Heart left ventricle (tissue), 16 donors: ENCODE results near the gene MAPK11. TPM values are rescaled to one million over a fixed set of nuclear protein-coding genes. Genes with fewer than 3 reads are reported as not detected.
A peak's percentile ranks its signal among the peaks of the same experiment; 100 is the strongest.

Source experiments
- ATAC-seq, 4 donors: fragments of 200-7000 bp; cut with Tn5 transposase; one replicate each; pipeline ENCODE4 v1.9.1; 2020 to 2022; ENCODE audit warnings: moderate library complexity in 4 of 4, mild to moderate bottlenecking in 3 of 4, moderate number of reproducible peaks in 1 of 4
- DNase-seq, 5 donors: peaks; one replicate each; pipeline ENCODE4 v3.0.0-alpha.2; 2020
- H3K27ac ChIP-seq, 12 donors: fragments of 200-600 bp; sonication (generic) in 4 of 12; one replicate each; pipeline versions ENCODE4 v1.5.0 to v1.8.0; 2016 to 2022; ENCODE audit warnings: mild to moderate bottlenecking in 2 of 12
- H3K27me3 ChIP-seq, 9 donors: fragments of 200-600 bp; sonication (generic) in 2 of 9; one replicate each; pipeline versions ENCODE4 v1.5.1 to v1.8.0; 2016 to 2022; ENCODE audit warnings: mild to moderate bottlenecking in 3 of 9
- H3K36me3 ChIP-seq, 9 donors: fragments of 200-600 bp; sonication (generic) in 2 of 9; one replicate each; pipeline versions ENCODE4 v1.5.0 to v1.8.0; 2018 to 2022; ENCODE audit warnings: mild to moderate bottlenecking in 2 of 9
- H3K4me1 ChIP-seq, 12 donors: fragments of 200-600 bp; sonication (generic) in 4 of 12; one replicate each; pipeline versions ENCODE4 v1.5.0 to v1.8.0; 2016 to 2022; ENCODE audit warnings: mild to moderate bottlenecking in 3 of 12
- H3K4me3 ChIP-seq, 12 donors: fragments of 200-600 bp; sonication (generic) in 4 of 12; one replicate each; pipeline versions ENCODE4 v1.5.0 to v1.8.0; 2017 to 2022; ENCODE audit warnings: mild to moderate bottlenecking in 9 of 12, moderate library complexity in 4 of 12
- H3K9me3 ChIP-seq, 12 donors: fragments of 200-600 bp; sonication (generic) in 4 of 12; one replicate each; pipeline versions ENCODE4 v1.5.0 to v1.8.0; 2016 to 2022; ENCODE audit warnings: mild to moderate bottlenecking in 1 of 12
- POLR2A ChIP-seq, 2 donors: fragments of 450-650 bp; IDR thresholded peaks; one replicate each; pipeline ENCODE4 v1.6.1; 2017; ENCODE audit warnings: antibody characterized with exemption in 2 of 2, mild to moderate bottlenecking in 2 of 2, moderate library complexity in 2 of 2
- WGBS, 4 donors: extraction: QIAGEN DNeasy Blood & Tissue Kit in 2 of 4; methylation state at CpG; one replicate each; pipeline versions ENCODE4 v1.1.5 to v1.1.7; 2013 to 2018; 5-methylcytosine and 5-hydroxymethylcytosine counted together
- intact Hi-C, 10 donors: fragments of 100-400 bp; cut with DNase I; formaldehyde crosslinking; loops; one replicate each; pipeline versions ENCODE4 v1.11.1 to v1.14.2; 2022
- polyA plus RNA-seq, 2 donors: library from polyadenylated mRNA; stranded (reverse); fragments of 200-250 nt; gene quantifications; one replicate each; pipeline ENCODE4 v1.2.3, GENCODE V29; 2013
- total RNA-seq, 9 donors: library from RNA; depleted of rRNA in 2 of 9; stranded (reverse); fragments of >200 nt in 2 of 9; fragmentation: NEBNext Ultra II Directional in 3 of 9; extraction: Animal tissue kit (Norgen Biotek cat#: 25700) in 3 of 9; gene quantifications; one replicate each; pipeline versions ENCODE4 v1.1.0 to v1.2.4, GENCODE V29; 2016 to 2023
- TF ChIP-seq, protein P1 (sequence below), 12 donors: fragments of 200-600 bp; sonication (generic) in 4 of 12; IDR thresholded peaks; one replicate each; pipeline versions ENCODE4 v1.5.0 to v1.8.0; 2018 to 2022; ENCODE audit warnings: antibody characterized with exemption in 12 of 12, mild to moderate bottlenecking in 5 of 12
- donor health status: ischemic (EF 13 %, LVEDD 7.1; RV severe dilation, severe dysfunction).
- donor health status: healthy with polysubstance abuse.
- donor health status: DM: no; HTN: yes; CAD: no.
- donor health status: DM: no; HTN: no; CAD: no.
- donor health status: ischemic (EF 25% LVEDD 6.9; RV normal size, moderate dysfunction).
- donor health status: ischemic (EF 25% LVEDD 5.7; RV mildly dilated, moderate dysfunction).
- donor health status: healthy.
- donor health status: DM: yes; HTN: yes; CAD: no.
- donor health status: ischemic (EF 35%, LVEDD 5.7; RV mildly dilated, moderate dysfunction).
- donor health status: nonischemic (EF 11% LVEDD 7.7; RV severe dilation, severe dysfunction).
- donor health status: DM: yes; HTN: yes; CAD: no.
- donor health status: PGD.
- donor health status: ischemic (EF 29% LVEDD 5.4; RV normal size, mild dysfunction).
- donor health status: nonischemic (EF 23%, LVEDD 6.1; RV moderate dilation, normal function).

MAPK11 gene
- total and polyA plus RNA-seq, 11 donors: 5.0 to 12.1 (median 7.5) TPM

DNA sequence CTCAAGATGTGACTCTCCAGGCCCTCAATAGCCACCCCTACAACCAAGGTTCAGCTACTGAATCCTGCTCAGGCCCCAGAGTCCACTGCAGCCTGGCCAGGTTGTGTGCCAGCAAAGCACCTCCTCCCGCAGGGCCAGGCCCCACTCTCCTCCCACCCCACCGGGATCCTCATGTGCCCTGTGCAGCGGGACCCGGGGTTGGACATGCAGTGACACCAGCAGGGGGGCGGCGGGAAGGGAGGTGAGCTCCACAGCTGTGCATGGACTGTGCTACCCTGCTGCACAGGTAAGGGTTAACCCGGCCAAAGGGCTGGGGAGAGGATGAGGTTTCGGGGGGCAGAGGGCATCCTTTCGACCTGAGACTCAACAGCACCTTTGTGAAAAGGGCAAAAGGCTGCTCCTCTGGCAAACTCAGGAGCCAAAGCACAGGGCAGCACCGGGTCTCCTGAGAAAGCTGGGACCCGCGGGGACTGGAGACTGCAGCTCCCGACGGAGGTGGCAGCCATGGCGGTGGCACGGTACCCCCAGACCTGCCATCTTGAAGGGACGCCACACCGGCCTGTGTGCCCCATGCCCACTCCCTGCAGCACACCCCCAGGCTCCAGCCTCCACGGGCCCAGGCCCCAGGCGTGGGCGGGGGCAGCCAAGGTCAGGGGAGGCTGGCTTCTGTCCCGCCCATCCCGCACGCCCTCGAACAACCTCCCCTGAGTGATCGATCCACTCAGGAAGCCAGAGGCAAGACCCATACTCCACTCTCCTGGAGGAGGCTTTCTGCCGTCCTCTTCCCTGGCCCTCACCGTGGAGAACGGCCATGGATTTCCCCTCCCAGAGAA is 26.7 kb upstream of the MAPK11 start:
- H3K27me3 ChIP-seq: no peaks in the 10 kb centered on the region
- TF ChIP-seq, protein P1, sequence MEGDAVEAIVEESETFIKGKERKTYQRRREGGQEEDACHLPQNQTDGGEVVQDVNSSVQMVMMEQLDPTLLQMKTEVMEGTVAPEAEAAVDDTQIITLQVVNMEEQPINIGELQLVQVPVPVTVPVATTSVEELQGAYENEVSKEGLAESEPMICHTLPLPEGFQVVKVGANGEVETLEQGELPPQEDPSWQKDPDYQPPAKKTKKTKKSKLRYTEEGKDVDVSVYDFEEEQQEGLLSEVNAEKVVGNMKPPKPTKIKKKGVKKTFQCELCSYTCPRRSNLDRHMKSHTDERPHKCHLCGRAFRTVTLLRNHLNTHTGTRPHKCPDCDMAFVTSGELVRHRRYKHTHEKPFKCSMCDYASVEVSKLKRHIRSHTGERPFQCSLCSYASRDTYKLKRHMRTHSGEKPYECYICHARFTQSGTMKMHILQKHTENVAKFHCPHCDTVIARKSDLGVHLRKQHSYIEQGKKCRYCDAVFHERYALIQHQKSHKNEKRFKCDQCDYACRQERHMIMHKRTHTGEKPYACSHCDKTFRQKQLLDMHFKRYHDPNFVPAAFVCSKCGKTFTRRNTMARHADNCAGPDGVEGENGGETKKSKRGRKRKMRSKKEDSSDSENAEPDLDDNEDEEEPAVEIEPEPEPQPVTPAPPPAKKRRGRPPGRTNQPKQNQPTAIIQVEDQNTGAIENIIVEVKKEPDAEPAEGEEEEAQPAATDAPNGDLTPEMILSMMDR (IDR thresholded peaks at IDR 0.05): no peak
- no peak for TF ChIP-seq POLR2A (IDR thresholded peaks at IDR 0.05)
- H3K27ac ChIP-seq: peak overlapping the region in 7 of 12 donors; percentile 24 to 61 (median 34)
- DNase-seq: peak in 1 of 5 donors; percentile 56
- no peak for ATAC-seq
- 51 to 55% (median 54%) methylated on average over 11 to 29 of the region's 29 CpGs for WGBS, 4 donors
- H3K9me3 ChIP-seq: no peaks in the 10 kb centered on the region
- no peaks in the 10 kb centered on the region for H3K36me3 ChIP-seq
- peaks cover 6 to 98% (median 79%) of the 10 kb centered on the region in 12 donors for H3K4me1 ChIP-seq
- no peak overlapping the region for H3K4me3 ChIP-seq
- intact Hi-C loops: no loop called here

- peaks cover 3 to 82% (median 56%) of the 10 kb centered on the region in 12 donors for H3K4me1 ChIP-seq
- peak in 1 of 4 donors; percentile 1 for ATAC-seq
- no peak for DNase-seq
- no peaks in the 10 kb centered on the region for H3K9me3 ChIP-seq
- WGBS, 4 donors: 11 to 42% (median 32%) methylated on average over 3 to 5 of the region's 5 CpGs; no CpG with 5 or more reads in 1 of the 4 donors
- H3K4me3 ChIP-seq: peak overlapping the region in 4 of 12 donors; percentile 22 to 46 (median 36)
- peak overlapping the region; percentile 41 to 97 (median 86) for H3K27ac ChIP-seq
- no peaks in the 10 kb centered on the region for H3K27me3 ChIP-seq
- H3K36me3 ChIP-seq: peaks cover 0 to 22% (median 10%) of the 10 kb centered on the region in 9 donors
- intact Hi-C loops: loop anchor here in 4 of 10 donors (5.0 kb wide), 1 partner anchor 33 kb away; the partner anchor contains the start of gene DENND6B (in 4 of the 4)
- TF ChIP-seq POLR2A (IDR thresholded peaks at IDR 0.05): no peak
- TF ChIP-seq, protein P1 (IDR thresholded peaks at IDR 0.05): no peak
Observed at GRCh38 chr22:50294319-50294656, 24.1 kb upstream of the MAPK11 start.

DNA sequence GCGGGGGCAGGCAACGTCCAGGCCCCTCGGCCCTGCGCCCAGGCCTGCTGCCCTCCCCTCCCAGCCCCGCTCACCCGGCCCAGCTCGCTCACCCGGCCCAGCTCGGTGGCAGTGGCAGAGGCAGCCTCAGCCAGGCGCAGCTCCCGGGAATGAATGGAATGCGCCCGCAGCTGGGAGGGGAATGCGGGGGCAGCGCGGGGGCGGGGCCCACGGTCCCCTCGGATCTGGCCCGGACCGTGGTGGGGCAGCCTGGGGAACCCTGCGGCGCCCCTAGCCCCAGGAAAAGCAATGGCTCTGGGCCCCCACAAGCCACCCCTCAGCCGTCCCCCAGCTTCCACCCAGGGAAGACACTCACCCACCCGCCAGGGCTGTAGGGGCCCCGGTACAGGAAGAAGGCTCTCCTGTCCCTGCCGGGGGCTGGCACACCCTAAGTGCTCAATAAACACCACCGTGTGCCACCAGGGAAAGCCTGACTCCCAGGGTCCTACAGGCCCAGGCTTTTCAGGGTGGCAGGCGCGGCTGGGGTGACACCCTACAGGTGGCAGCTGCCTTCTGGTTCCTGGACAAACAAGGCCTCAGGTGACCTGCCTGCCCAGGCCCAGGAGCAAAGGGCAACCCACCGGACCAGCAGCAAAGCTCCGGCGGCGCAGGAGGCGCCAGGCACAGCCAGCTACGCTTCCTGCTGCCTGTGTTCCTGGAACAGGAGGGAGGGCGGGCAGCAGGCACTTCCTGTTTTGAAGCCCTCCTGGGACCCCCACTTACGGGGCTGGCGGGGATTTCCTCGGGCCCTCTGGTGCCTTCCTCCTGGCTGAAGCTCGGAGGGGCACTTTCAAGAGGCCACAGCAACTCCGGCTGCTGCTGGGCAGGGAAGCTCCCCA is 23.5 kb upstream of the MAPK11 start:
- H3K4me1 ChIP-seq: peaks cover 3 to 76% (median 50%) of the 10 kb centered on the region in 12 donors
- WGBS, 4 donors: 6 to 13% (median 10%) methylated on average over 10 to 42 of the region's 42 CpGs
- H3K4me3 ChIP-seq: peak overlapping the region in 11 of 12 donors; percentile 3 to 46 (median 31)
- H3K27me3 ChIP-seq: no peaks in the 10 kb centered on the region
- H3K9me3 ChIP-seq: no peaks in the 10 kb centered on the region
- DNase-seq (peak in 4 of 5 donors; percentile 73 to 89 (median 84)), ATAC-seq (peak; percentile 73 to 90 (median 80))
- peak overlapping the region; percentile 41 to 97 (median 86) for H3K27ac ChIP-seq
- TF ChIP-seq, protein P1 (IDR thresholded peaks at IDR 0.05): no peak
- no peak for TF ChIP-seq POLR2A (IDR thresholded peaks at IDR 0.05)
- H3K36me3 ChIP-seq: peaks cover 0 to 28% (median 16%) of the 10 kb centered on the region in 9 donors
- intact Hi-C loops: loop anchor here in 4 of 10 donors (5.0 kb wide), 1 partner anchor 34 kb away; the partner anchor contains the start of gene DENND6B (in 4 of the 4)
